ENCODE results near the gene PAPPA2. TPM values are rescaled to one million over a fixed set of nuclear protein-coding genes. Genes with fewer than 3 reads are reported as not detected.

PAPPA2 gene
- total and polyA plus RNA-seq, 2 of the 4 experiments (the other 2 are of a cell fraction) = 0.10 to 0.18 TPM

- intact Hi-C loops (cut with micrococcal nuclease) = no loop called here
- no peak overlapping the region for H2BK20ac ChIP-seq (ENCODE audit: low read depth, low read length)
- WGBS, 2 experiments (ENCODE audit: extremely low coverage in 2 of 2, insufficient read length in 1 of 2) = no CpG with 5 or more reads among the region's 4 CpGs
- no peaks in the 10 kb centered on the region; the same call in 1 of the 2 replicates for H3K9me3 ChIP-seq (ENCODE audit: control insufficient read depth, insufficient read depth, low read length)
- dilution Hi-C loops (cut with HindIII; ENCODE audit: low sequenced_read_pairs, unreplicated experiment) = no loop called here
- POLR2A ChIA-PET (ENCODE audit: unreplicated experiment) = no interaction called here
- no peak overlapping the region for H4K91ac ChIP-seq (ENCODE audit: insufficient read depth, low read depth, low read length)
- no peaks in the 10 kb centered on the region for H3K27me3 ChIP-seq (ENCODE audit: control insufficient read depth, insufficient read depth, low read length)
- no TSS peak for BruUV-seq (replicated peaks)
- H2BK120ac ChIP-seq (ENCODE audit: low read depth, low read length) = no peak overlapping the region
- H3K9ac ChIP-seq (ENCODE audit: low read depth, low read length) = no peak overlapping the region
- H4K5ac ChIP-seq (ENCODE audit: low read depth, low read length) = no peak overlapping the region
- no peak overlapping the region for H2BK15ac ChIP-seq (ENCODE audit: low read depth, low read length)
- no peak overlapping the region for H2AFZ ChIP-seq (replicated peaks; ENCODE audit: low read length, poor library complexity)
- no peak overlapping the region for H3K14ac ChIP-seq (replicated peaks; ENCODE audit: low read depth, low read length)
- no peak overlapping the region for H3K4me3 ChIP-seq (ENCODE audit: insufficient read depth, low read depth, low read length)
- no peaks in the 10 kb centered on the region for H4K20me1 ChIP-seq (ENCODE audit: insufficient read depth, low read length)
- no peak overlapping the region for H2AK9ac ChIP-seq (replicated peaks; ENCODE audit: low read depth, low read length, poor library complexity)
- no peaks in the 10 kb centered on the region for H3K79me1 ChIP-seq (ENCODE audit: low read depth in 1 of 2, low read length in 2 of 2)
- no peak overlapping the region for H4K8ac ChIP-seq (ENCODE audit: low read depth in 2 of 2, low read length in 2 of 2)
- CTCF ChIA-PET = no interaction called here
- no peaks in the 10 kb centered on the region for H3K9me1 ChIP-seq (ENCODE audit: insufficient read depth, low read length)
- H3K4ac ChIP-seq (ENCODE audit: low read depth, low read length) = no peak overlapping the region
- in situ Hi-C loops (cut with MboI; ENCODE audit: low sequenced_read_pairs) = no loop called here
- no peaks in the 10 kb centered on the region for H3K4me1 ChIP-seq (ENCODE audit: control insufficient read depth, insufficient read depth, low read length)
- no peak overlapping the region for H2BK5ac ChIP-seq (ENCODE audit: low read depth, low read length, poor library complexity, severe bottlenecking)
- no peak overlapping the region for H3K23ac ChIP-seq (ENCODE audit: low read depth, low read length)
- H3K56ac ChIP-seq (ENCODE audit: extremely low read depth, insufficient read depth, low read length) = no peak overlapping the region
- no peak overlapping the region for H2AK5ac ChIP-seq (ENCODE audit: low read depth, low read length)
- DNase-seq (no peak), ATAC-seq (ENCODE audit: low read depth) (no peak)
- no peak overlapping the region for H3K4me2 ChIP-seq (ENCODE audit: low read depth, low read length)
- TF ChIP-seq MAFK (IDR thresholded peaks at IDR 0.05; ENCODE audit: low read depth, low read length) (no peak), POLR2A (IDR thresholded peaks at IDR 0.05; ENCODE audit: low read depth, low read length) (no peak), ELK1 (IDR thresholded peaks at IDR 0.05; ENCODE audit: borderline replicate concordance, low read depth, low read length) (no peak), CHD1 (IDR thresholded peaks at IDR 0.05; ENCODE audit: low read depth, low read length) (no peak), MXI1 (IDR thresholded peaks at IDR 0.05; ENCODE audit: borderline replicate concordance, low read depth, low read length) (no peak), FOS (IDR thresholded peaks at IDR 0.05; ENCODE audit: low read depth, low read length) (no peak), RFX5 (IDR thresholded peaks at IDR 0.05; ENCODE audit: low read depth, low read length) (no peak), BHLHE40 (IDR thresholded peaks at IDR 0.05; ENCODE audit: low read depth, low read length) (no peak), RAD21 (IDR thresholded peaks at IDR 0.05; ENCODE audit: low read length) (no peak), RCOR1 (IDR thresholded peaks at IDR 0.05; ENCODE audit: insufficient replicate concordance, low read length) (no peak), CTCF (conservative IDR thresholded peaks at IDR 0.05; ENCODE audit: low read depth, low read length) (no peak), SMC3 (IDR thresholded peaks at IDR 0.05; ENCODE audit: low read depth, low read length) (no peak), USF2 (IDR thresholded peaks at IDR 0.05; ENCODE audit: low read depth, low read length) (no peak), MAZ (IDR thresholded peaks at IDR 0.05; ENCODE audit: borderline replicate concordance, low read depth, low read length) (no peak), CEBPB (IDR thresholded peaks at IDR 0.05; ENCODE audit: low read depth, low read length) (no peak), NFE2L2 (IDR thresholded peaks at IDR 0.05; ENCODE audit: low read depth, low read length) (no peak)
- H3K18ac ChIP-seq (ENCODE audit: low read depth, low read length) = no peak overlapping the region
- H3K36me3 ChIP-seq (ENCODE audit: control insufficient read depth, insufficient read depth, low read length) = no peaks in the 10 kb centered on the region
- no peak overlapping the region for H3K27ac ChIP-seq (ENCODE audit: insufficient read depth, low read length)
Observed at GRCh38 chr1:176773038-176773437, 310.1 kb downstream of the PAPPA2 start.
